C1 segment of cervical spinal cord (tissue), 14 donors: ENCODE data around the gene ANKS1A.
A peak's percentile ranks its signal among the peaks of the same experiment; 100 is the strongest.
"Not testable (repeated sequence)": the region's sequence is repeated elsewhere in the genome, so short reads cannot be mapped to it uniquely, and the experiment has no call there.

Experiments used
- DNase-seq, 14 donors: peaks; one replicate each; lab custom pipeline; 2025; lab: John Stamatoyannopoulos, UW

The ANKS1A gene

DNA sequence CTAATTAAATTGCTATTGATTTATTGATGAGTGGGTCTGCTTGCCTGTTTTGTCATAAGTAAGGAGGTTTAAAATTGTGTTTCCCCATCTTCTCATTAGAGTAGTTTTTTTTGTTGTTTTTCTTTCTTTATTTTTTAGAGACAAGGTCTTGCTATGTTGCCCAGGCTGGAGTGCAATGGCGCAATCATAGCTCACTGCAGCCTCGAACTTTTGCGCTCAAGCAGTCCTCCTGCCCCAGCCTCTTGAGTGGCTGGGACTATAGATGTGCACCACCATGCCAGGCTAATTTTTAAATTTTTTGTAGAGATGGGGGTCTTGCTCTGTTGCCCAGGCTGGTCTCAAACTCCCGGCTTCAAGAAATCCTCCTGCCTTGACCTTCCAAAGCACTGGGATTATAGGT, 31.0 kb downstream of the ANKS1A start:
- DNase-seq = no peak

DNA sequence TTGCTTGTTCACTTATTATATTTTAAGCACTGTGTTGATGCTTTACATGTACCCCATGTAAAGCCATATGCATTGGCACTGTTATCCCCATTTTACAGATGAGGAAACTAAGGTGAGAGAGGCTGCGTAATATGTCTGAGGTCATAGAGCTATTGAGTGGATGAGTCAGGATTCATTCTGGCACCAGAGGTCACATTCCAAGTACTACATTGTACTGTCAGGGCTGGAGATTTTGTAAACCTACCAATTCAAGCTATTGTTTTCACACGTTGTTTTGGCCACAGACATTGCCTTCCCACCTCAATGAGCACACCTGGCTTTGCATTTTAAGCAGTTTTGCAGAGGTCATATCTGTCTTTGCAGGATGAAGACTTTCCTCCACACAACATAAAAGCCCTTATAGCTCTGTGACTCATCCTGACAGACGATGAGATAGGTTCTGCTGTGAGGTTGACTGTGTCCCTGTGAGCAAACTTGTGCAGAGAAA, 33.2 kb downstream of the ANKS1A start:
- DNase-seq = no peak

DNA sequence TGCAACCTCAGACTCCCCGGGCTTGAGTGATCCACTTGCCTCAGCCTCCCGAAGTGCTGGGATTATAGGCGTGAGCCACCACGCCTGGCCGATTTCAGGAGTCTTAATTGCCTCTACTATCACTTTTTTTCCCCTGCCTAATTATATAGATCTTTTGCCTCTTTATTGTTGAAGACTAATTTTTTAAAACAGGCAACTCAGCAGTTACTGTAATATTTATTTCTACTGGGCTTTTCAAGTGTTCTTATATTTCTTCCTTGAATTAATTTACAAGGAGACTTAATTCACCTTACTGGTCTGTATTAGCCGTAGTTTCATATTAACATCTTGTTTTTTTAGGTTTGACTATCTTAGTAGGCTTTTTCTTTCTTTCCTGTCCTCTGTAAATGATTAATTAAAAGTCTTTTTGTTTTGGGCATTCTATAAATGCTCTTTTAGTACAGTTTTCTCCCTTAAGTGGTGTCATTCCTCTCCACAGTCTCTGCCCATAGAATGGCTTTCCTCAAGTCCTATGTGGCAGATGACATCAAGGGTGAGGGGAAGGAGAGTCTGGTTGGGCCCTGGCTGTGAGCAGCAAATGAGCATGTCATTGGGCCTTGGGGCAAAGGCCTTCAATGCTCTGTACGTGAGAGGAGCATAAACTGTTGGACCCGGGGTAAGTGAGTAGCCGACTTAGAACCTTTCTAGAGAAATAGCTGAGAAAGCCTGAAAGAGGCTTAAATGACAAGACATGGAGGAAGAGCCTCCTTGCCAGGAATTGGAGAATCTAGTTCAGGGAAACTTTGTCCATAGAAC, 36.0 kb downstream of the ANKS1A start:
- no peak for DNase-seq

DNA sequence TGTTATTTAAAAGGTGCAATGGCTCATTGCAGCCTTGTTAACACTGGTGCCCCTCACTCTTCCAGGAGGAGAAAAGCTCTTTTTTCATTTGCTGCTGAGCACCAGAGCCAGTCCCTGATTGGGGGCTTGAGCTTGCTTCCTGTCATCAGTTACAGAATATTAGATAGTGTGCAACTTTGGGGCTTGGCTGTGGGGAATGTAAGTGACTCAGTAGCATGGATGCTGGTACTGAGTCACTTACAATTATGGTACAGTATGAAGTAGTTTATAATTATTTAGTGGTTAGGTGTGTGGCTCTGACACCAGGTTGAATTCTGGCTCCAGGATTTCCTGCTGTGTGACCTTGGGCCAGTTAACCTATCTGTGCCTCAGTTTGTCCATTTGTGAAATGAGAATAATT, 37.6 kb downstream of the ANKS1A start:
- no peak for DNase-seq

DNA sequence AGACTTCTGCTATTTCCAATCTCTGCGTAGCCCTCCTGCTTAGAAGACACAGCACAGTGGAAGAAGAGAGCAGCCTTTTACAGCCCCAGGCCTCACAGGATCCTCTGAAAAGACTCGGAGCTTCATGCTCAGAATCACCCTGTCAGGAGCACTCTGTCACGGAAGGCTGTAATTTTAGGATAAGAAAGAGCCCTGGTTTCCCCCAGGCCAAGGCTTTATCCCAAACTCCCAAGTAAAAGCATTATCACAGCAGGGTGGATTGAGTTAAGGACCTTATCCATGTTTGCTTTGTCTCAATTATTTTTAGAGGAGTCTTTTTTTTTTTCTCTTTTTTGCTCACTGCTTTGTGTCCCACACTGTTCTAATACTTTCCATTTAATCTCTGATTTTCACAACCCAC, 39.2 kb downstream of the ANKS1A start:
- no peak for DNase-seq

- DNase-seq = no peak
These were observed 39.6 kb downstream of the ANKS1A start for GRCh38 chr6:34928695-34929094.

DNA sequence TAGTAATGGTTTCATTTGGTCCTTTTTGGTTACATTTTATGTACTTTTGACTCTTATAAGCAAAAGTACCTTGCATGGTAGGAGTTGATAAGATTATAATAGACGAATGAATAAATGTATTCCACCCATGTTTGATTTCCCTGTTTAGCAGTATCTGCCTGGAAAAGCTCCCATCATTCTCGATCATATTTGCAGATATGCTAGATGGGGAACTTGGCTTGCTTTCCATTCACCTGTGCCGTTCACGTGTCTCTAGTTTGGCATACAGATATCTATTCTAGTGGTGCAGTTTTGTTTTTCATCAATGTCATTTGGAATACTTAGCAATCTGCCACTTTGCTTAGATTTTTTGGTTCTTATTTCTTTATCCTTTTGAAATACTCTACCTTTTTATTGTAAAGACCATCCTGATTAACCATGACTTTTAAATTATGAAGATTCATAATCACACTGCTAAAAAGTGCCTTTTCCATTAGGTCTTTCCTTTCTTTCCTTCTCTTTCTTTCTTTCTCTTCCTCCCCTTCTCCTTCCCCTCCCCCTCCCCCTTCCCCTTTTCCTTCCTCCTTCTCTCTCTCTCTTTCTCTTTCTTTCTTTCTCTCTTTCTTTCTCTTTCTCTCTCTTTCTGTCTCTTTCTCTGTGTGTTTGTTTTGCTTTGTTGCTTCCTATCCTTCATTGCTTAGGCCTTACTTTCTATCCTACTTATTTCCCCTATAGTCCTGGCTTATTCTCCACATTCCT, 40.4 kb downstream of the ANKS1A start:
- no peak for DNase-seq

DNA sequence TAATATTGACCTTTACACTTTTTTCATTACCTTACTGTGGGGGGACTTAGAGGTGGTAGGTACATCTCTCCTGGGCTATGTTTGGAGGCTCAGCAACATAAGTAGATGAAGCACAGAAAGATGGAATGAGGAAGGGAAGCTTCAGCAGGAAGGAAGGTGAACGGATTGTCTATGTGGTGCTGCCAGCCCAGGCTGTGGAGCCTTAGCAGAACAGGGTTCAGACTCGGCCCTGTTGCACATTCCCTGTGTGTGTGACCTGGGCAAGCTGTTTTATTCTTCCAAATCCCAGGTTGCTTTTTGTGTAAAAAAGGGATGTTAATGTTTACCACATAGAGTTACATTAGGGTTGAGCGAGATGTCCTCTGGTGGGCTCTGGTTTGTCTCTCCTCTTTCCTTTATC, 41.2 kb downstream of the ANKS1A start:
- DNase-seq = peak in 1 of 14 donors; percentile 0

GRCh38 chr6:34932202-34932601, 43.1 kb downstream of the ANKS1A start:
- not testable (repeated sequence) for DNase-seq

DNA sequence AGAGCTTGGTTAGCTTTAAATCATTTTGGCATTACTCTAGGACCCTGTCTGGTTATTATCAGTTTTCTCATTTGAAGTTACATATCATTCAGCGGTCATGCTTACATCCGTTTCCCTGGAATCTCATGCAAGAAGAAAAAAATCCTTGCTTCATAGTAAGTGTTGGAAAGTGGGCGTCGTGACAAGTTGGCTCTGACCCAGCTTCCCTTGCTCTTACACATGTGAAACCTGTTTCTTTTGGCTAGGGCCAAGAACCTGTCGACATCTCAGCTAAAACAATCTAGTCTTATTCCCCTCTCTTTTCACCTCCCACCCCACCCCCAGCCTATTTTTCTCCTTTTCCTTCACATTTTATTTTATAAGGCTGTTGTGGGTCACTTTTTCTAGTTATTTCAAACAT, 45.5 kb downstream of the ANKS1A start:
- no peak for DNase-seq

DNA sequence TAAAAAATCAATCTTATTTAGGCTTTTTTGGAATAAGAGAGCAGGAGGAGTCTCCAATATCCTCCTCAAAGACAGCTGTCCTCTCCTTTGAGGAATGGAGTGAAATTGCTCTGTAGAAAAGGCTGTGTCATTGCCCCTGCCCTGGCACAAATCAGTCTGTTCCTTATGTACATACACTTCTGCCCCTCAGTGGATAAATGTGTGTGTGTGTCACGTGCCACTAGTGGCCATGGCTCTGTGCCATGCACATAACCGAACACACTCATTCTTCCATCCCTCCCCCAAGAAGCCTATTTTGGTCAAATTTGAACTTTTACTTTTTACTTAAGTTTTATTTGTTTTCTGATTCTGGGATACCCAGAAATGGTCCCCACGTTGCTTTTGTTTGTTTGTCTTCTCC, 49.2 kb downstream of the ANKS1A start:
- peak in 1 of 14 donors; percentile 1 for DNase-seq

DNA sequence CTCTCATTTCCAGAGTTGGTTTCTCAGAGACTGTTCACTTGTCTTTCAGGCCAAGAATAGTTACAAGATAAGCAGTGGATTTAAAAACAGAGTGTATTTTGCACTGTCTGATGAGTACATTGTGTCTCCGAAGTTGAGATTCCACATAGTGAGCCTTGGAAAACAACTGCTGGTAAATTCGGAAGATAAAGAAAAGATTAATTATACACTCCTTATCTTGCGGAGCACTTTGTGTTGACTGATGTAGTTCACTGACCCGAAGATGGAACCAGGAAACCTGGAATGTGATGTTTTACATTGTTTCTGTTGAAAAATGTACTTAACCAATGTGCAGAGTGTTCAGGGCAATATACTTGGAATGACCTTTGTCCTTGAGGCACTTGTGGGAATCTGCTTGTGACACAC, 51.0 kb downstream of the ANKS1A start:
- no peak for DNase-seq

DNA sequence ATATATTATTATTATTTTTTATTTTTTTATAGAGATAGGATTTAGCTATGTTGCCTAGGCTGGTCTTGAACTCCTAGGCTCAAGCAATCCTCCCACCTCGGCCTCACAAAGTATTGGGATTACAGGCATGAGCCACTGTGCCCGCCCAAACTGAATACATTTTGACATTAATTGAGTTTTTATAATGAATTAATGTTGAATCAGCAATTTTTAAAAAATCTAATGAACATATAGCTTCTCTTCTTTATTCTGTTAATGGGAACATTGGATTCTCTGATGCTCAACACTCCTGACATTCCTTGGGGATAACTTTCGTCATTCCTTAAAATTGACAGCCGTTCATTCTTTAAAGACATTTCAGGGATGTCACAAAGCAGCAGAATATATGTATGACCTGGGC, 52.4 kb downstream of the ANKS1A start:
- DNase-seq = no peak

- DNase-seq = no peak
These were observed 56.3 kb downstream of the ANKS1A start for GRCh38 chr6:34945317-34945716.

- no peak for DNase-seq
These were observed 58.5 kb downstream of the ANKS1A start for GRCh38 chr6:34947561-34947960.

GRCh38 chr6:34949636-34950035, 60.6 kb downstream of the ANKS1A start:
- no peak for DNase-seq

DNA sequence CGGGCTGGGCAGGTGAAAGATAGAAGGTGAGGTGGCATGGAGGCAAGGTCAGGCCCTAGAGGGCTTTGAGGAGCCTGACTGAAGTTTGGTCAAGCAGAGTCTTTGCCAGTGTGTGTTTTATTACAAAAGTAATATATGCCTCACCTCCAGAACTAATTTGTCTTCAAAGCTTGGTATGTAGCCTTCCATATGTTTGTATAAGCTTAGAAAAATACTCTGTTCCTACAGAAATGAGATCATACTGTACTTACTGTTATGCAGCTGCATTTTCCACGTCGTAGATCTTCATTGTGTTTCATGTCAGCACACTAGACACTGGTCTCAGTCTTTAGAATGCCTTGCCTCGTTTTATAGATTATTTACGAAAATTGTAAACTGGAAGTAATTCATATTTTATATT, 61.8 kb downstream of the ANKS1A start:
- no peak for DNase-seq

DNA sequence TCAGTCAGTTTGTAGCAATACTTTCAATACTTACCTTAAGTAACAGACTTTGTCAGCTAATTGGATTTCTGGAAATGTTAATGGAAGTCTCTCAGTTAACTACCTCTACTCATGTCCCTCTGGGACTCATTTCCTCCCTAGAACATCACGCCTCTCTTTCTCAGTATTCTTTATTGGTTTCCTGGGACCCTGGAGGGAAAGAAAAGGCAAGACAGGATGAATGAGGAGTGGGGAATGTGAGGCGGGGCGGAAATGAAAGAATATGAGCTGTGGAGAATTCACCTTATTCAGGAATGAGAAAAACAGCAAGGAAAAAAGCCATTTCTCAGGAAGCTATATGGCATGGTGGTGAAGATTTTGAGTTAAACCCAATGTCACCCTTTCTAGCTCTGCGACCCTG, 62.7 kb downstream of the ANKS1A start:
- DNase-seq = no peak

GRCh38 chr6:34953061-34954025, 64.3 kb downstream of the ANKS1A start:
- no peak for DNase-seq

GRCh38 chr6:34955442-34955841, 66.4 kb downstream of the ANKS1A start:
- DNase-seq = no peak

DNA sequence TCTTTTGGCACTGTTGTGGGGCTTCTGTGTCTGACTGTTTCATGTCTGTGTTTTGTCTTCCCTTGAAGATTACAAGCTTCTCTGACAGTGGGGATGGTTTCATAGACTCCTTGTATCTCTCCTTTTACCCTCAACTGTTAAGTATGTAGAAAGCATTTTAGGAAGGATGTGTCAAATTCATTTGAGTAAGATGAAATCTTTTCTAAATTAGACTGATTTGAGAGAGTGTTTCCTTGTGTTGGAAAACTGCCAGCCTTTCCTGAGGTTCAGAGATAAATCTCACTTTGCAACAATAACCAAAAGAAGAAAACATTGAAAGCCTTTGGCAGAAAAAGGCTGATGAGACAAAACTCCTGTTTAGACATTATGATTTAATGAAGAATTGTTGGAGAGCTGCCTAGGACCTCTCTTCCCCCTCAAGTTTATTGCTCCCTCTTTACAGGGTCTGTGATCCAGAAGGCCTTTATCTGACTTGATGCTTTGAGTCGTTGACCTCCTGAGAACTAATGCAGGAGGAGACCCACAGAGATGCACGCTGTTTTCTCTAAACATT, 68.3 kb downstream of the ANKS1A start:
- no peak for DNase-seq

DNA sequence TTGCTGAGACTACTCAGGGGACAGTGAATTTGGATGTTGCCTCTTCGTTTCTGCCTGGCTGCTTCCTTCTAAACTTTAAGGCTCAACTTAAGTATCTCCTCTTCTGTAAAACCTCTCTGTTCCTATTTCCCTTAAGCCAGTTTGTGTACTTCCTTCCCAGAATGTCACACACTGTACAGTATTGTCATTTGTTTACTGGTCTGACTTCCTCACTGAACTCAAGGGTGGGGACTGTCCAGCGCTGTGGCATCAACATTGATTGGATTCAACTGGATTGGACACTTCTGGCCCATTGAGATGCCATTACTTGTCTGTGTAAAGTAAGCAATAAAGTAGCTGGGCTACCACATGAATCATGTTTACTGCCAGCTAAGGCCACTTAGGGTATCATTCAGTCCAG, 69.7 kb downstream of the ANKS1A start:
- peak in 1 of 14 donors; percentile 6 for DNase-seq
